Measurements from ENCODE around the gene CTNNA2. TPM values are rescaled to one million over a fixed set of nuclear protein-coding genes. Genes with fewer than 3 reads are reported as not detected.

Gene CTNNA2
- polyA plus RNA-seq, 2 of the 4 experiments (the other 2 are of a cell fraction): 0.50 to 0.94 TPM

DNA sequence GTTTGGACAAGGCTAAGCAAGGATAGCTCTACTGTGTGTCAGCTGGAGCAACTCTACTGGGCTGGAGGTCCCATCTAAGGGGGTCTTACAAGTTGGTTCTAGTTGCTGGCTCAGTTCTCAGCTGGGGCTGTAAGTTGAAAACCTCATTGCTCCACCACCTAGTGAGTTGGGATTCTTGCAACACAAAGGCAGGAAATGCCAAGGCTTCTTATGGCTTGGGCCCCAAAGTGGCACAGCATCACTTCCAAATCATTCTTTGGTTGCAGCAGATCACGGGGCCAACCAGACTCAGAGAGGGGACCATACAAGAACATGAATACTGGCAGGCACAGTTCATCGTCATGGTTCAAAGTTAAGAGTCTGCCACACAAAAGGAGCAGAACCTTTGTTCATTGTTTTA is 459.0 kb downstream of the CTNNA2 start:
- POLR2A ChIA-PET: no interaction called here
- no peak for DNase-seq (ENCODE audit: low read depth in 1 of 2, low spot score in 1 of 2)
- WGBS (ENCODE audit: missing lambda C conversion rate): 37% methylated on average over 2 of the region's 2 CpGs
- TF ChIP-seq ZC3H11A (IDR thresholded peaks at IDR 0.05) (no peak), EP300 (IDR thresholded peaks at IDR 0.05) (no peak), KDM1A (IDR thresholded peaks at IDR 0.05; ENCODE audit: low read depth) (no peak), E2F6 (IDR thresholded peaks at IDR 0.05; ENCODE audit: borderline replicate concordance, low read depth) (no peak), SMC3 (IDR thresholded peaks at IDR 0.05) (no peak), HOXB13 (CRISPR knock-in tag; IDR thresholded peaks at IDR 0.05; ENCODE audit: low read depth) (no peak), CEBPB (IDR thresholded peaks at IDR 0.05) (no peak), NR3C1 (IDR thresholded peaks at IDR 0.05) (no peak), FOSB (CRISPR knock-in tag; IDR thresholded peaks at IDR 0.05) (no peak), RARB (CRISPR knock-in tag; IDR thresholded peaks at IDR 0.05) (no peak), MYC (IDR thresholded peaks at IDR 0.05; ENCODE audit: borderline replicate concordance, low read length) (no peak), CHD2 (IDR thresholded peaks at IDR 0.05; ENCODE audit: low read length, partially characterized antibody) (no peak), PHF8 (IDR thresholded peaks at IDR 0.05; ENCODE audit: borderline replicate concordance, low read depth) (no peak), CBX2 (IDR thresholded peaks at IDR 0.05; ENCODE audit: borderline replicate concordance, low read depth) (no peak), HDAC2 (IDR thresholded peaks at IDR 0.05) (no peak), CTCF (IDR thresholded peaks at IDR 0.05) (no peak)
- CTCF ChIA-PET: interaction anchor here (0.7 kb wide), 1 partner anchor 628 kb away, joined by 3 read pairs; no protein-coding TSS in a partner anchor
- Histone ChIP-seq H3K27ac (no peak overlapping the region), H3K9me3 (no peaks in the 10 kb centered on the region), H3K4me2 (no peak overlapping the region), H3K4me3 (no peak overlapping the region), H3K4me1 (no peaks in the 10 kb centered on the region)
- ATAC-seq: no peak
- no peak for FAIRE-seq

GRCh38 chr2:79972661-79973060 is 459.8 kb downstream of the CTNNA2 start:
- DNase-seq (ENCODE audit: low read depth in 1 of 2, low spot score in 1 of 2) (no peak), FAIRE-seq (no peak), ATAC-seq (no peak)
- TF ChIP-seq CTCF (IDR thresholded peaks at IDR 0.05) (no peak), MYC (IDR thresholded peaks at IDR 0.05; ENCODE audit: borderline replicate concordance, low read length) (no peak)
- no peak overlapping the region for H3K27ac ChIP-seq
- no peaks in the 10 kb centered on the region for H3K4me1 ChIP-seq
- no peak overlapping the region for H3K4me2 ChIP-seq
- H3K4me3 ChIP-seq: no peak overlapping the region
- no peaks in the 10 kb centered on the region for H3K9me3 ChIP-seq
- CTCF ChIA-PET: no interaction called here
- POLR2A ChIA-PET: no interaction called here
- WGBS (ENCODE audit: missing lambda C conversion rate): 15% methylated on average over 4 of the region's 4 CpGs

DNA sequence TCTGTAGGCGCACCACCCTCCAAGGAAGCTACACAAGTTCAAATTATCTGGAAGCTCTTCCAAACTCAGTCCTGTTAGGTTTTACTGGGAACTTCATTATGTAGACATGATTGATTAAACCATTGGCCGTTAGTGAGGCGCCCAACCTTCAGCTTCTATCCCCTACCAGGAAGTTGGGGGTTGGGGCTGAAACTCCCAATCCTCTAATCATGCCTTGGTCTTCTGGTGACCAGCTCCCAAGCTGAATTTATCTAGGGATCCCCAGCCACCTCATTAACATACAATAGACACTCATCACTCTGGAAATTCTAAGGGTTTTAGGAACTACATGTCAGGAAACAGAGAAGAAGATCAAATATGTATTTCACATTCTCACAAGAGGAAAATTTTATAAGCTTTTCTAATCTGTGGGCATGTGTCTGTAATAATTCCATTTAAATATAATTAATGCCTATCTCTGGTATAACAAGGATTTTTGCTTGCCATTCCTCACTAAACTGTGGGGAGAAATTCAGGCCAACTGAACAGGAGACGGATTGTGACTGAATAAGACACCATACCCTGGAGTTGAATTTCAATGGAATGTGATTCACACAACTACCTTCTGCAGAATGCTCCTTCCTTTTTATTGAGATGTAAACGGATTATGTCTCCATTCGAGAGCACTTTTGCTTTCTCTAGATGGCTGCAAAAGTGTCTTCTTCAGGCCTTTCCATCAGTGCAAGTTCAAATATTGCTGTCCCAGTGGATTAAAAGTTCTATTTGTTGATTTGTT is 463.1 kb downstream of the CTNNA2 start:
- Histone ChIP-seq H3K4me1 (no peaks in the 10 kb centered on the region), H3K9me3 (no peaks in the 10 kb centered on the region), H3K27ac (no peak overlapping the region), H3K4me3 (no peak overlapping the region), H3K4me2 (no peak overlapping the region)
- FAIRE-seq (no peak), ATAC-seq (no peak), DNase-seq (ENCODE audit: low read depth in 1 of 2, low spot score in 1 of 2) (no peak)
- POLR2A ChIA-PET: no interaction called here
- WGBS (ENCODE audit: missing lambda C conversion rate): 20% methylated on average over 6 of the region's 6 CpGs
- TF ChIP-seq POLR2AphosphoS2 (conservative IDR thresholded peaks at IDR 0.05; ENCODE audit: low read length) (no peak), CBX8 (IDR thresholded peaks at IDR 0.05) (no peak), CHD4 (IDR thresholded peaks at IDR 0.05; ENCODE audit: borderline replicate concordance) (no peak), EHMT2 (IDR thresholded peaks at IDR 0.05; ENCODE audit: low read depth) (no peak), RNF2 (IDR thresholded peaks at IDR 0.05; ENCODE audit: borderline replicate concordance, low read depth) (no peak), MAFK (IDR thresholded peaks at IDR 0.05; ENCODE audit: partially characterized antibody) (no peak), HES2 (IDR thresholded peaks at IDR 0.05) (no peak), RCOR1 (IDR thresholded peaks at IDR 0.05; ENCODE audit: low read depth, low read length) (no peak)
- TF ChIP-seq, protein P1, sequence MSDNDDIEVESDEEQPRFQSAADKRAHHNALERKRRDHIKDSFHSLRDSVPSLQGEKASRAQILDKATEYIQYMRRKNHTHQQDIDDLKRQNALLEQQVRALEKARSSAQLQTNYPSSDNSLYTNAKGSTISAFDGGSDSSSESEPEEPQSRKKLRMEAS (IDR thresholded peaks at IDR 0.05): no peak
- CTCF ChIA-PET: interaction anchor here (0.6 kb wide), 1 partner anchor 1738 kb away, joined by 3 read pairs; no protein-coding TSS in a partner anchor

All from A549 (cell line).